Osteocyte (in vitro differentiated cells): Measurements from ENCODE around the gene PTPRM. TPM values are rescaled to one million over a fixed set of nuclear protein-coding genes. Genes with fewer than 3 reads are reported as not detected.

ENCODE experiments used
- DNase-seq: peaks from one replicate; pipeline ENCODE4 v3.0.0; 2021; ENCODE audit warnings: mixed read lengths; ENCODE audit not compliant: unreplicated experiment; ENCODE audit errors: extremely low spot score
- H3K27ac Mint-ChIP-seq: one replicate; pipeline ENCODE4 v1.8.0; 2021; ENCODE audit warnings: mild to moderate bottlenecking, mixed read lengths; ENCODE audit not compliant: unreplicated experiment
- H3K27me3 Mint-ChIP-seq: one replicate; pipeline ENCODE4 v1.8.0; 2021; ENCODE audit warnings: mixed read lengths; ENCODE audit not compliant: unreplicated experiment
- H3K36me3 Mint-ChIP-seq: one replicate; pipeline ENCODE4 v1.8.0; 2021; ENCODE audit warnings: mixed read lengths; ENCODE audit not compliant: unreplicated experiment
- H3K4me1 Mint-ChIP-seq: one replicate; pipeline ENCODE4 v1.8.0; 2021; ENCODE audit warnings: mixed read lengths; ENCODE audit not compliant: unreplicated experiment
- H3K4me3 Mint-ChIP-seq: one replicate; pipeline ENCODE4 v1.8.0; 2021; ENCODE audit warnings: mild to moderate bottlenecking, moderate library complexity, mixed read lengths; ENCODE audit not compliant: unreplicated experiment
- H3K9me3 Mint-ChIP-seq: one replicate; pipeline ENCODE4 v1.8.0; 2021; ENCODE audit warnings: mixed read lengths; ENCODE audit not compliant: unreplicated experiment
- total RNA-seq: library from RNA; stranded (reverse); gene quantifications from 2 replicates; pipeline ENCODE4 v1.2.1, GENCODE V29; 2021
- TF ChIP-seq, protein P1 (sequence below): fragments of 200-600 bp; sonication (generic); IDR thresholded peaks from 2 replicates; pipeline ENCODE4 v1.5.0; 2021; ENCODE audit warnings: antibody characterized with exemption, mild to moderate bottlenecking, moderate library complexity

The PTPRM gene
- total RNA-seq, 1 donor from 2014 or later, result 105 TPM

GRCh38 chr18:8208716-8209115 is 641.6 kb downstream of the PTPRM start:
- Mint-ChIP-seq H3K27me3 (no peaks in the 10 kb centered on the region), H3K9me3 (peaks cover 3% of the 10 kb centered on the region), H3K4me1 (peaks cover 25% of the 10 kb centered on the region), H3K27ac (no peak overlapping the region), H3K36me3 (peaks cover 17% of the 10 kb centered on the region), H3K4me3 (no peak overlapping the region)
- TF ChIP-seq, protein P1, sequence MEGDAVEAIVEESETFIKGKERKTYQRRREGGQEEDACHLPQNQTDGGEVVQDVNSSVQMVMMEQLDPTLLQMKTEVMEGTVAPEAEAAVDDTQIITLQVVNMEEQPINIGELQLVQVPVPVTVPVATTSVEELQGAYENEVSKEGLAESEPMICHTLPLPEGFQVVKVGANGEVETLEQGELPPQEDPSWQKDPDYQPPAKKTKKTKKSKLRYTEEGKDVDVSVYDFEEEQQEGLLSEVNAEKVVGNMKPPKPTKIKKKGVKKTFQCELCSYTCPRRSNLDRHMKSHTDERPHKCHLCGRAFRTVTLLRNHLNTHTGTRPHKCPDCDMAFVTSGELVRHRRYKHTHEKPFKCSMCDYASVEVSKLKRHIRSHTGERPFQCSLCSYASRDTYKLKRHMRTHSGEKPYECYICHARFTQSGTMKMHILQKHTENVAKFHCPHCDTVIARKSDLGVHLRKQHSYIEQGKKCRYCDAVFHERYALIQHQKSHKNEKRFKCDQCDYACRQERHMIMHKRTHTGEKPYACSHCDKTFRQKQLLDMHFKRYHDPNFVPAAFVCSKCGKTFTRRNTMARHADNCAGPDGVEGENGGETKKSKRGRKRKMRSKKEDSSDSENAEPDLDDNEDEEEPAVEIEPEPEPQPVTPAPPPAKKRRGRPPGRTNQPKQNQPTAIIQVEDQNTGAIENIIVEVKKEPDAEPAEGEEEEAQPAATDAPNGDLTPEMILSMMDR, result no peak
- no peak for DNase-seq

DNA sequence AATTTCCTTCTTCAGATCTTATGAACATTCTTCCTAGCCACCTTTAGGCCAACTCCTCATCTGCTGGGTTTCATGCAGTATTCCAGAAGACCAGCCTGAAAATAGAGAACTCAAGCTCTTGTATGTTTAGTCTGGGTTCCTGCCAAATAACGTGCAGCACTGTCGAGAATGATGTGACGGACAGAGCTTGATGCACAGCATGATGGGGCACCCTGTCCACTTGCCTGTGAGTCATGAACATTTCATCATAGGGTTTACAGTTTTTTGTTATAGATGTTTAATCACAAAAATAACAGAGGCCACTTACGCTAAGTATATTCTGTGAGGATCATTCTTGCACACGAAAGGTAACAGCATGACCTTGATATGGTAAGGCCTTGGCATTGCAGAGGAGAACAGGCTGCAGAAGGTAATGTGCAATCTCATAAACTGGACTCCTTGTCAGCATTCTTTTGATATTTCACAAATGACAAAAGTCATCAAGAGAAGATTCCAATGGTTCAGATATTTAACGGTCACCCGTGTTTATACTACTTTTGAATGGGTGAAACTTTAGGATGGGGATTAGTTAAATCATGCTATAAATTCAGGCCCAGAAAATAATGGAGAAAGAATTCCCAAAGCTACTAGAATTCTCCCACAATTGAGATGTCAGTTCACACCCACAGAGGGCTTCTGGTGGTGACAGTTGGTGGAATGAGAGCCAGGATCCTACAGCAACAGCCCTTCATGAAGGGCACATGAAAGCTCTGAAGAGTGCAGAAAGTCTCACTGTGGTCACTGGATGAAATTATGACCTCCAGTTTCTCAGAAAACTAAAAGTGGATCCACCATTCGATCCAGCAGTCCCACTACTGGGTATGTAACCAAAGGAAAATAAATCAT is 646.0 kb downstream of the PTPRM start:
- peaks cover 41% of the 10 kb centered on the region for H3K4me1 Mint-ChIP-seq
- peak; percentile 88 for DNase-seq

GRCh38 chr18:8215741-8216140 is 648.6 kb downstream of the PTPRM start:
- no peak for DNase-seq
- H3K4me3 Mint-ChIP-seq, result no peak overlapping the region
- peak overlapping the region; percentile 28 for H3K27ac Mint-ChIP-seq

More for the DNA sequence above, 646.0 kb downstream of the PTPRM start:
- peaks cover 3% of the 10 kb centered on the region for H3K9me3 Mint-ChIP-seq
- no peaks in the 10 kb centered on the region for H3K27me3 Mint-ChIP-seq
- H3K36me3 Mint-ChIP-seq, result peaks cover 16% of the 10 kb centered on the region
- peak overlapping the region; percentile 83 for H3K27ac Mint-ChIP-seq
- TF ChIP-seq, protein P1, result no peak
- no peak overlapping the region for H3K4me3 Mint-ChIP-seq

GRCh38 chr18:8217051-8217564 is 650.0 kb downstream of the PTPRM start:
- DNase-seq, result no peak
- no peaks in the 10 kb centered on the region for H3K9me3 Mint-ChIP-seq
- no peaks in the 10 kb centered on the region for H3K36me3 Mint-ChIP-seq
- H3K4me3 Mint-ChIP-seq, result no peak overlapping the region
- peak overlapping the region; percentile 12 for H3K27ac Mint-ChIP-seq
- H3K4me1 Mint-ChIP-seq, result peaks cover 41% of the 10 kb centered on the region
- H3K27me3 Mint-ChIP-seq, result no peaks in the 10 kb centered on the region
- TF ChIP-seq, protein P1, result no peak

More at GRCh38 chr18:8215741-8216140, 648.6 kb downstream of the PTPRM start:
- TF ChIP-seq, protein P1, result no peak
- Mint-ChIP-seq H3K27me3 (no peaks in the 10 kb centered on the region), H3K4me1 (peaks cover 52% of the 10 kb centered on the region), H3K9me3 (peaks cover 3% of the 10 kb centered on the region), H3K36me3 (peaks cover 7% of the 10 kb centered on the region)

- Mint-ChIP-seq H3K36me3 (peaks cover 2% of the 10 kb centered on the region), H3K27ac (no peak overlapping the region), H3K4me1 (peaks cover 32% of the 10 kb centered on the region), H3K27me3 (no peaks in the 10 kb centered on the region), H3K4me3 (no peak overlapping the region), H3K9me3 (no peaks in the 10 kb centered on the region)
- no peak for DNase-seq
- TF ChIP-seq, protein P1, result no peak
These were observed 651.1 kb downstream of the PTPRM start for GRCh38 chr18:8218197-8218596.
